ENCODE data around the gene SIGLEC15. TPM values are rescaled to one million over a fixed set of nuclear protein-coding genes. Genes with fewer than 3 reads are reported as not detected.
"Not testable (repeated sequence)": the region's sequence is repeated elsewhere in the genome, so short reads cannot be mapped to it uniquely, and the experiment has no call there.

The SIGLEC15 gene
- total and polyA plus RNA-seq, 8 donors, result 0.10 to 5.5 (median 0.76) TPM; not detected in 3

DNA sequence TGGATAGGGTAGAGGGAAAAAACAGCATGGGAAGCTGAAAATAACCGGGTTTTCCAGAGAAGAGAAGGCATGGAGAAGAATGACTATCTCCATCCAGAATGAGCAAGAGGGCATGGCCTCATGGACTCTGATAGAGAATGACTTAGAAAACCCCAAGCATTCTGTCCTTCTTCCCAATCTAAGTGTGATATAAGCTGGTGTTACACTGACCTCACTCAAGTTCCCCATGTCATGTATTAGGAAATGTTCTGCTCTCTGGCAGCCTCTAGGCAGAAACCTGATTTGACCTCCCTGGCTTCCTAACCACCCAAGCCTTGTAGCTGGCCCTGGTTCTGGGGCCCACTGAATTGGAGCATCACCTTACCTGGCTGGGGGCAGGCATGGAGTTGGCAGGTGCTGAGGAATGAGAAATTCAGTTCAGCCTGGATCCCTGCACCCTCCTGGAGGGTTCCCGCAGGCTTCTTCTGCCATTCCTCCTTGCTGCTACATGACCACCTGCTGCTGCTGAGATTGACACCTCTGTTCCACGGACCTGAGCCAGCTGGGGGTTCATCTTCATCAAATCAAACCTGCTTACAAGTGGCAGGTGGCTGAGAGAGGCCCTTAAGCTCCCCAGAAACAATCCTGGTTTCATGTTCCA is 5.2 kb upstream of the SIGLEC15 start:
- H3K27me3 ChIP-seq, result no peaks in the 10 kb centered on the region
- no peak for TF ChIP-seq POLR2AphosphoS5 (IDR thresholded peaks at IDR 0.05)
- no peak for TF ChIP-seq EP300 (IDR thresholded peaks at IDR 0.05)
- TF ChIP-seq, protein P1, sequence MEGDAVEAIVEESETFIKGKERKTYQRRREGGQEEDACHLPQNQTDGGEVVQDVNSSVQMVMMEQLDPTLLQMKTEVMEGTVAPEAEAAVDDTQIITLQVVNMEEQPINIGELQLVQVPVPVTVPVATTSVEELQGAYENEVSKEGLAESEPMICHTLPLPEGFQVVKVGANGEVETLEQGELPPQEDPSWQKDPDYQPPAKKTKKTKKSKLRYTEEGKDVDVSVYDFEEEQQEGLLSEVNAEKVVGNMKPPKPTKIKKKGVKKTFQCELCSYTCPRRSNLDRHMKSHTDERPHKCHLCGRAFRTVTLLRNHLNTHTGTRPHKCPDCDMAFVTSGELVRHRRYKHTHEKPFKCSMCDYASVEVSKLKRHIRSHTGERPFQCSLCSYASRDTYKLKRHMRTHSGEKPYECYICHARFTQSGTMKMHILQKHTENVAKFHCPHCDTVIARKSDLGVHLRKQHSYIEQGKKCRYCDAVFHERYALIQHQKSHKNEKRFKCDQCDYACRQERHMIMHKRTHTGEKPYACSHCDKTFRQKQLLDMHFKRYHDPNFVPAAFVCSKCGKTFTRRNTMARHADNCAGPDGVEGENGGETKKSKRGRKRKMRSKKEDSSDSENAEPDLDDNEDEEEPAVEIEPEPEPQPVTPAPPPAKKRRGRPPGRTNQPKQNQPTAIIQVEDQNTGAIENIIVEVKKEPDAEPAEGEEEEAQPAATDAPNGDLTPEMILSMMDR (IDR thresholded peaks at IDR 0.05), result no peak
- TF ChIP-seq POLR2A (IDR thresholded peaks at IDR 0.05), result no peak
- 69 to 78% (median 75%) methylated on average over 3 of the region's 3 CpGs for WGBS, 5 donors
- intact Hi-C loops (cut with DNase I; ENCODE audit: low total_unique reads), result no loop called here
- no peak for DNase-seq
- no peak overlapping the region for H3K4me3 ChIP-seq
- no peaks in the 10 kb centered on the region for H3K36me3 ChIP-seq
- no peaks in the 10 kb centered on the region for H3K4me1 ChIP-seq
- H3K27ac ChIP-seq, result no peak overlapping the region
- H3K9me3 ChIP-seq, result no peaks in the 10 kb centered on the region

DNA sequence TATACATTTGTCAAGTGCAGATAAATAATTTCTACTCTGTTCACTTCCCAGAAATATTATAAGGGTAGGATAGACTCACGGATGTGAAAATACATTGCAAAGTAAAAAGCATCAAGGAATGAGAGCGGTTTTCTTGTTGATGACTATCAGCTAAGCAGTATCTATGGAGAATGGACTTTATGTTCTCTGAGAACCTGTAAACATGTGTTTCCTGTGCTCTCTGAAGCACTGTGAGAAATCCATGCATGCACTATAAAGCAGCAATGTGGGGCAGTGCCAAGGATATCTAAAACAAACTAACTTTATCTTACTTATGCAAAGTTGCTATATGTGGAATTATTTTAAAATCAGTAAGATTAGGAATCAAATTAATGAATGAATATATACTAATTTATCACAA is 4.4 kb upstream of the SIGLEC15 start:
- 31 to 57% (median 44%) methylated on average over 2 of the region's 2 CpGs for WGBS, 5 donors
- Histone ChIP-seq H3K9me3 (no peaks in the 10 kb centered on the region), H3K4me3 (no peak overlapping the region), H3K27me3 (no peaks in the 10 kb centered on the region), H3K27ac (no peak overlapping the region), H3K4me1 (peaks cover 0 to 7% (median 0%) of the 10 kb centered on the region in 4 donors), H3K36me3 (no peaks in the 10 kb centered on the region)
- intact Hi-C loops (cut with DNase I; ENCODE audit: low total_unique reads), result no loop called here
- peak in 1 of 2 donors; percentile 8 for DNase-seq
- TF ChIP-seq POLR2AphosphoS5 (IDR thresholded peaks at IDR 0.05) (no peak), POLR2A (IDR thresholded peaks at IDR 0.05) (no peak), EP300 (IDR thresholded peaks at IDR 0.05) (no peak)
- TF ChIP-seq, protein P1 (IDR thresholded peaks at IDR 0.05), result no peak

DNA sequence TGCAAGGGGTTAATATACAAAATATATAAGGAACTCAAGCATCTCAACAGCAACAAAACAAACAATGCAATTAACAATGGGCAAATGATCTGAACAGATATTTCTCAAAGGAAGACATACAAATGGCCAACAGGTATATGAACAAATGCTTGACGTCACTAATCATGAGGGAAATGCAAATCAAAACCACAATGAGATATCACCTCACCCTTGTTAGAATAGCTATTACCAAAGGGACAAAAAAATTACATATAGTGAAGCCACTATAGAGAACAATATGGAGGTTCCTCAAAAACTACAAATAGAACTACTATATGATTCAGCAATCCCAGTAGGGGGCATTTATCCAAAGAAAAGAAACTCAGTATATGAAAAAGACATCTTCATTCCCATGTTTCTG is 3.8 kb upstream of the SIGLEC15 start:
- Histone ChIP-seq H3K27me3 (no peaks in the 10 kb centered on the region), H3K4me3 (no peak overlapping the region), H3K9me3 (no peaks in the 10 kb centered on the region), H3K27ac (no peak overlapping the region), H3K4me1 (peaks cover 0 to 13% (median 0%) of the 10 kb centered on the region in 4 donors), H3K36me3 (no peaks in the 10 kb centered on the region)
- intact Hi-C loops (cut with DNase I; ENCODE audit: low total_unique reads), result no loop called here
- WGBS, 5 donors, result 26 to 68% (median 39%) methylated on average over 1 of the region's 1 CpG
- no peak for DNase-seq
- TF ChIP-seq POLR2AphosphoS5 (IDR thresholded peaks at IDR 0.05), result no peak
- no peak for TF ChIP-seq POLR2A (IDR thresholded peaks at IDR 0.05)
- TF ChIP-seq EP300 (IDR thresholded peaks at IDR 0.05), result no peak
- TF ChIP-seq, protein P1 (IDR thresholded peaks at IDR 0.05), result no peak

DNA sequence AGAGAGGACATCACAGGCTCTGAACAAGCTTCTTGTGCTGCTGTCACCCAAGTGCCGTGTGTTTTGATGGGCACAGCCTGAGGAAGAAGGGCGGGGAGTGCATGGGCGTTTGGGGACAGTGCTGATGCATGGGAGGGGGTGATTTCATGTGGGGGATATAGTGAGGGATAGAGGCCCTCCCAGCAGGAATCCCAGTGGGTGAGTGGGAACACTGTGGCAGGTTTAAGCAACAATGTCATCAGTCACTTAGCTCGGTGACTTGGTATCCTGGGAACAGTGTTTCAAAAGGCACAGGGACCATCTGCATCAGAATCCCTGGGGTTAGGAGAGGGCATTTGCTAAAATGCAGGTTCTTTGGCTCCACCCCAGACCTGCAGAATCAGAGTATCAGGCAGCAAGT is 609 bp downstream of the SIGLEC15 start:
- TF ChIP-seq EP300 (IDR thresholded peaks at IDR 0.05) (no peak), POLR2AphosphoS5 (IDR thresholded peaks at IDR 0.05) (no peak), POLR2A (IDR thresholded peaks at IDR 0.05) (no peak)
- TF ChIP-seq, protein P1 (IDR thresholded peaks at IDR 0.05), result no peak
- peak in 1 of 2 donors; percentile 1 for DNase-seq
- WGBS, 5 donors, result 81 to 91% (median 89%) methylated on average over 4 of the region's 4 CpGs
- H3K4me1 ChIP-seq, result peaks cover 22 to 43% (median 33%) of the 10 kb centered on the region in 4 donors
- H3K27me3 ChIP-seq, result no peaks in the 10 kb centered on the region
- H3K36me3 ChIP-seq, result no peaks in the 10 kb centered on the region
- H3K4me3 ChIP-seq, result no peak overlapping the region
- no peaks in the 10 kb centered on the region for H3K9me3 ChIP-seq
- no peak overlapping the region for H3K27ac ChIP-seq
- intact Hi-C loops (cut with DNase I; ENCODE audit: low total_unique reads), result no loop called here

DNA sequence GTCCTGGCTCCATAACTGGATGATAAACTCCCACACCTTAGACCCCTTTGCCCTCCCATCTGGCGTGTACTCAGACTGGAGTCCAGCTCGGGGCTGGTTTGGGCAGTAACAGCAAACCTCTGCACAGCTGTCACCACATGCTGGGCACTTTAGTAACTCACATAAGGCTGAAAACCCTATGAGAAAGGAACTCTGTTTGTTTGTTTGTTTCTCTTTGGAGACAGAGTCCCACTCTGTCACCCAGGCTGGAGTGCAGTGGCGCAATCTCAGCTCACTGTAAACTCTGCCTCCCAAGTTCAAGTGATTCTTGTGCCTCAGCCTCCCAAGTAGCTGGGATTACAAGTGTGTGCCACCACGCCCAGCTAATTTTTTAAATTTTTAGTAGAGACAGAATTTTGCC is 1.2 kb downstream of the SIGLEC15 start:
- H3K27me3 ChIP-seq; H3K36me3 ChIP-seq; H3K27ac ChIP-seq; H3K4me3 ChIP-seq; H3K9me3 ChIP-seq; intact Hi-C loops (cut with DNase I; ENCODE audit: low total_unique reads): not testable (repeated sequence)
- peak in 1 of 2 donors; percentile 2 for DNase-seq
- WGBS, 5 donors, result 90 to 99% (median 92%) methylated on average over 4 of the region's 4 CpGs
- peaks cover 22 to 43% (median 33%) of the 10 kb centered on the region in 4 donors for H3K4me1 ChIP-seq

All from stomach (tissue), 9 donors.